Heart right ventricle (tissue), 16 donors: ENCODE measurements around the gene STAT2. TPM values are rescaled to one million over a fixed set of nuclear protein-coding genes. Genes with fewer than 3 reads are reported as not detected.

Source experiments
- ATAC-seq, 8 donors: fragments of 200-7000 bp; cut with Tn5 transposase; one replicate each; pipeline ENCODE4 v1.9.1; 2020; ENCODE audit warnings: mild to moderate bottlenecking in 8 of 8, moderate library complexity in 8 of 8, moderate number of reproducible peaks in 1 of 8
- DNase-seq, 2 donors: peaks; one replicate each; pipeline ENCODE4 v3.0.0-alpha.2; 2020
- H3K27ac ChIP-seq, 10 donors: fragments of 200-600 bp; sonication (generic) in 2 of 10; one replicate each; pipeline versions ENCODE4 v1.5.0 to v1.8.0; 2020 to 2022; ENCODE audit warnings: mild to moderate bottlenecking in 3 of 10
- H3K27me3 ChIP-seq, 7 donors: fragments of 200-600 bp; one replicate each; pipeline ENCODE4 v1.8.0; 2021 to 2022; ENCODE audit warnings: mild to moderate bottlenecking in 2 of 7
- H3K36me3 ChIP-seq, 9 donors: fragments of 200-600 bp; sonication (generic) in 1 of 9; one replicate each; pipeline versions ENCODE4 v1.5.0 to v1.8.0; 2020 to 2022; ENCODE audit warnings: mild to moderate bottlenecking in 2 of 9
- H3K4me1 ChIP-seq, 9 donors: fragments of 200-600 bp; sonication (generic) in 1 of 9; one replicate each; pipeline versions ENCODE4 v1.5.0 to v1.8.0; 2020 to 2022; ENCODE audit warnings: mild to moderate bottlenecking in 4 of 9
- H3K4me3 ChIP-seq, 10 donors: fragments of 200-600 bp; sonication (generic) in 2 of 10; one replicate each; pipeline versions ENCODE4 v1.5.0 to v1.8.0; 2020 to 2022; ENCODE audit warnings: mild to moderate bottlenecking in 7 of 10, moderate library complexity in 2 of 10
- H3K9me3 ChIP-seq, 11 donors: fragments of 200-600 bp in 10 of 11; sonication (generic) in 2 of 11; one replicate each; pipeline versions ENCODE4 v1.5.0 to v1.8.0; 2013 to 2022; ENCODE audit warnings: mild to moderate bottlenecking in 2 of 11, control low read depth in 1 of 11, moderate library complexity in 1 of 11
- CTCF ChIP-seq, 9 donors: fragments of 200-600 bp; sonication (generic) in 2 of 9; IDR thresholded peaks; one replicate each; pipeline versions ENCODE4 v1.5.0 to v1.8.0; 2021 to 2022; ENCODE audit warnings: antibody characterized with exemption in 9 of 9, mild to moderate bottlenecking in 5 of 9, moderate library complexity in 1 of 9
- WGBS, 2 donors: extraction: QIAGEN DNeasy Blood & Tissue Kit; methylation state at CpG; one replicate each; pipeline ENCODE4 v1.1.7; 2013; ENCODE audit warnings: inconsistent platforms in 1 of 2; 5-methylcytosine and 5-hydroxymethylcytosine counted together
- intact Hi-C, 10 donors: fragments of 100-400 bp; cut with DNase I; formaldehyde crosslinking; loops; one replicate each; pipeline versions ENCODE4 v1.11.1 to v1.14.2; 2022
- polyA plus RNA-seq, 2 donors: library from polyadenylated mRNA; stranded (reverse); fragments of 200-250 nt; gene quantifications; one replicate each; pipeline ENCODE4 v1.2.3, GENCODE V29; 2013
- total RNA-seq, 10 donors: library from RNA; stranded (reverse); fragmentation: NEBNext Ultra II Directional in 3 of 10; extraction: Animal tissue kit (Norgen Biotek cat#: 25700) in 3 of 10; gene quantifications; one replicate each; pipeline versions ENCODE4 v1.2.1 to v1.2.4, GENCODE V29; 2021 to 2023
- donor health status: Arrhythmogenic right ventricular cardiomyopathy.
- donor health status: ischemic (EF 13 %, LVEDD 7.1; RV severe dilation, severe dysfunction).
- donor health status: healthy with polysubstance abuse.
- donor health status: DM: no; HTN: yes; CAD: no.
- donor health status: DM: no; HTN: no; CAD: no.
- donor health status: ischemic (EF 25% LVEDD 6.9; RV normal size, moderate dysfunction).
- donor health status: ischemic (EF 25% LVEDD 5.7; RV mildly dilated, moderate dysfunction).
- donor health status: healthy.
- donor health status: DM: yes; HTN: yes; CAD: no.
- donor health status: Ischemic cardiomyopathy.
- donor health status: ischemic (EF 35%, LVEDD 5.7; RV mildly dilated, moderate dysfunction).
- donor health status: nonischemic (EF 11% LVEDD 7.7; RV severe dilation, severe dysfunction).
- donor health status: DM: yes; HTN: yes; CAD: no.
- donor health status: PGD.
- donor health status: ischemic (EF 29% LVEDD 5.4; RV normal size, mild dysfunction).
- donor health status: nonischemic (EF 23%, LVEDD 6.1; RV moderate dilation, normal function).

Gene STAT2
- total and polyA plus RNA-seq, 12 donors = 16.9 to 107 (median 38.7) TPM

GRCh38 chr12:56398324-56398723 lies 38.4 kb upstream of the STAT2 start:
- Histone ChIP-seq H3K27me3 (no peaks in the 10 kb centered on the region), H3K27ac (no peak overlapping the region), H3K4me3 (no peak overlapping the region), H3K4me1 (no peaks in the 10 kb centered on the region), H3K36me3 (no peaks in the 10 kb centered on the region), H3K9me3 (peaks cover 0 to 18% (median 12%) of the 10 kb centered on the region in 11 donors)
- no peak for TF ChIP-seq CTCF (IDR thresholded peaks at IDR 0.05)
- no peak for DNase-seq
- no peak for ATAC-seq
- intact Hi-C loops = no loop called here

GRCh38 chr12:56392331-56392730 lies 32.4 kb upstream of the STAT2 start:
- H3K9me3 ChIP-seq = peaks cover 0 to 12% (median 0%) of the 10 kb centered on the region in 11 donors
- DNase-seq (no peak), ATAC-seq (no peak)
- 90 to 94% methylated on average over 2 of the region's 2 CpGs for WGBS, 2 donors
- no peak overlapping the region for H3K27ac ChIP-seq
- H3K27me3 ChIP-seq = no peaks in the 10 kb centered on the region
- H3K4me1 ChIP-seq = no peaks in the 10 kb centered on the region
- H3K36me3 ChIP-seq = no peaks in the 10 kb centered on the region
- no peak overlapping the region for H3K4me3 ChIP-seq
- intact Hi-C loops = no loop called here
- TF ChIP-seq CTCF (IDR thresholded peaks at IDR 0.05) = no peak

- 92 to 95% methylated on average over 1 of the region's 1 CpG for WGBS, 2 donors
- intact Hi-C loops = no loop called here
- DNase-seq (no peak), ATAC-seq (no peak)
- Histone ChIP-seq H3K27me3 (no peaks in the 10 kb centered on the region), H3K4me3 (no peak overlapping the region), H3K4me1 (no peaks in the 10 kb centered on the region), H3K36me3 (no peaks in the 10 kb centered on the region), H3K9me3 (peaks cover 0 to 12% (median 0%) of the 10 kb centered on the region in 11 donors), H3K27ac (no peak overlapping the region)
- no peak for TF ChIP-seq CTCF (IDR thresholded peaks at IDR 0.05)
Measured at GRCh38 chr12:56391721-56392120, 31.8 kb upstream of the STAT2 start.

- intact Hi-C loops = no loop called here
- TF ChIP-seq CTCF (IDR thresholded peaks at IDR 0.05) = no peak
Measured at GRCh38 chr12:56389412-56389811, 29.5 kb upstream of the STAT2 start.

More at GRCh38 chr12:56389412-56389811, 29.5 kb upstream of the STAT2 start:
- no peaks in the 10 kb centered on the region for H3K36me3 ChIP-seq
- no peak overlapping the region for H3K27ac ChIP-seq
- 62 to 65% methylated on average over 5 of the region's 5 CpGs for WGBS, 2 donors
- no peak for DNase-seq
- no peak overlapping the region for H3K4me3 ChIP-seq
- no peaks in the 10 kb centered on the region for H3K4me1 ChIP-seq
- peaks cover 0 to 12% (median 0%) of the 10 kb centered on the region in 11 donors for H3K9me3 ChIP-seq
- ATAC-seq = no peak
- no peaks in the 10 kb centered on the region for H3K27me3 ChIP-seq
